ENCODE measurements around the gene PGS1.
A peak's percentile ranks its signal among the peaks of the same experiment; 100 is the strongest.

PGS1 gene

DNA sequence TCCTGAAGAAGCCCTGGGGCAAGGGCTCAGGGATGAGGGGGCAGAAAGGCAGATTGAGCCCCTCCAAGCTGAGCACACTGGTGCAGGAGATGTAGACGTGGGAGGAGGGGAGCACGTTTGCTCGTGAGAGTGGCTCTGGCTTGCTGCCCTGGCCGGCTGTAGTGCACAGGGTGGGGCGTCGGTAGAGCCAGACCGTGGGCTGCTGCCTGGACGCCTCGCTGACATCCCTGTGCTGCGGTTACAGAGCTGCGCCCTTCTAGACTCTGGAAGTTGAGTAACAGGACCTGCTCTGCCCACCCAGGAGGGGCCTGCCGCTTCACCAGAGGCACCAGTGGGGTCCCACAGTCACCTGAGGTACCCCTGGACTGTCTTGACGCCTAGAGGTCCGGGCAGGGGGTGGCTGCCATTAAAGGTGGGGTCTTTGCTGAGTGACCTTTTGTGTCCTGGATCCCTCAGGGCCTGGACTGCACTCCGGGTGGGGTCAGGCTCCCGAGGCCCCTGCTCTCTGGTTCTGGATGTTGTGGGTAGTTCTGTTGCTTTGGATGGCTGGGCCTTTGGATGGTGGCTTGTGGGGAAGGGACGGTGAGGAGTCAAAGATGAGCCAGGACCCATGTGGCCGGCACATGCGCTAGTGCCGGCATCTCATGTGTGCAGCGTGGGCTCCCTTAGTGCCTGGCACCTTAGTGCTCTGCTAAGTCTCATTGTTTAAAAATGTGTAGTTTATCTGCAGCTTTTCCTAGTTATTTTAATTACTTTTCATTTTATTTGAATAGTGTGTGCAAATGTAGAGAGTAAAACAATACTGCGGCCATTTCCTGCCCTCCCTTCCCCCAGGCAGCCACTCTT is 41.7 kb downstream of the PGS1 start:
- Histone ChIP-seq H4K20me1 (ENCODE audit: insufficient read depth) (no peaks in the 10 kb centered on the region), H3K27me3 (ENCODE audit: insufficient read depth, low read depth) (no peaks in the 10 kb centered on the region), H3K4me3 (IDR thresholded peaks at IDR 0.05; ENCODE audit: insufficient read depth, low read depth, low read length) (no peak overlapping the region), H3K4me2 (no peak overlapping the region), H2AFZ (ENCODE audit: low read depth) (no peak overlapping the region), H3K4me1 (ENCODE audit: low read depth, poor library complexity, severe bottlenecking) (peaks cover 5% of the 10 kb centered on the region), H3K9ac (no peak overlapping the region), H3K36me3 (ENCODE audit: insufficient read depth) (no peaks in the 10 kb centered on the region; the same call in 1 of the 2 replicates), H3K79me2 (ENCODE audit: insufficient read depth, low read depth) (no peaks in the 10 kb centered on the region; the same call in 1 of the 2 replicates), H3K27ac (no peak overlapping the region)
- TF ChIP-seq, protein P1, sequence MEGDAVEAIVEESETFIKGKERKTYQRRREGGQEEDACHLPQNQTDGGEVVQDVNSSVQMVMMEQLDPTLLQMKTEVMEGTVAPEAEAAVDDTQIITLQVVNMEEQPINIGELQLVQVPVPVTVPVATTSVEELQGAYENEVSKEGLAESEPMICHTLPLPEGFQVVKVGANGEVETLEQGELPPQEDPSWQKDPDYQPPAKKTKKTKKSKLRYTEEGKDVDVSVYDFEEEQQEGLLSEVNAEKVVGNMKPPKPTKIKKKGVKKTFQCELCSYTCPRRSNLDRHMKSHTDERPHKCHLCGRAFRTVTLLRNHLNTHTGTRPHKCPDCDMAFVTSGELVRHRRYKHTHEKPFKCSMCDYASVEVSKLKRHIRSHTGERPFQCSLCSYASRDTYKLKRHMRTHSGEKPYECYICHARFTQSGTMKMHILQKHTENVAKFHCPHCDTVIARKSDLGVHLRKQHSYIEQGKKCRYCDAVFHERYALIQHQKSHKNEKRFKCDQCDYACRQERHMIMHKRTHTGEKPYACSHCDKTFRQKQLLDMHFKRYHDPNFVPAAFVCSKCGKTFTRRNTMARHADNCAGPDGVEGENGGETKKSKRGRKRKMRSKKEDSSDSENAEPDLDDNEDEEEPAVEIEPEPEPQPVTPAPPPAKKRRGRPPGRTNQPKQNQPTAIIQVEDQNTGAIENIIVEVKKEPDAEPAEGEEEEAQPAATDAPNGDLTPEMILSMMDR (conservative IDR thresholded peaks at IDR 0.05; ENCODE audit: low read depth, low read length) = no peak

DNA sequence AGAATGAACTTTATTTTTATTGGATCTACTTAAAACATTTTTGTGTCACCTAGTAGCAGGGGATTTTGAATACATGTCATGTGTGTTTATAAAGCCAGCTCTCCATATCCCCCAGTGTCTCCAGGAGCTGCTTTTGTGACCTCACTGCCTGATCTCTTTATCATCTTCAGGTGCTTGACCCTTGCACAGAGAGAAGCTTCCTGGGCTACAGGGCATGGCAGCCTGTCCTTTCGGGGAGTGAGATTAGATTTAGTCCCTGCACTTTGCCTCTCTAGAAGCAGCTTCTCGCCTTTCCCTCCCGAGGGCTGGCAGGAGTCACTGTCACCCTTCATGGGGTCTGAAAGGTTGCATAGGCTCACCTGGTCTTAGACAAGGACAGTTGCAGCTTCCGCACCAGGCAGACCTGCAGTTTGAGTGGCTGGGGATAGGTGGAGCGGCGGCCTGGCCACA is 42.7 kb downstream of the PGS1 start:
- H3K9ac ChIP-seq = no peak overlapping the region
- H3K36me3 ChIP-seq (ENCODE audit: insufficient read depth) = no peaks in the 10 kb centered on the region; the same call in 1 of the 2 replicates
- no peak overlapping the region for H2AFZ ChIP-seq (ENCODE audit: low read depth)
- H3K27ac ChIP-seq = no peak overlapping the region
- peaks cover 5% of the 10 kb centered on the region for H3K4me1 ChIP-seq (ENCODE audit: low read depth, poor library complexity, severe bottlenecking)
- TF ChIP-seq, protein P1 (conservative IDR thresholded peaks at IDR 0.05; ENCODE audit: low read depth, low read length) = no peak
- no peak overlapping the region for H3K4me2 ChIP-seq
- H4K20me1 ChIP-seq (ENCODE audit: insufficient read depth) = no peaks in the 10 kb centered on the region
- no peaks in the 10 kb centered on the region; the same call in 1 of the 2 replicates for H3K79me2 ChIP-seq (ENCODE audit: insufficient read depth, low read depth)
- no peaks in the 10 kb centered on the region for H3K27me3 ChIP-seq (ENCODE audit: insufficient read depth, low read depth)
- no peak overlapping the region for H3K4me3 ChIP-seq (IDR thresholded peaks at IDR 0.05; ENCODE audit: insufficient read depth, low read depth, low read length)

DNA sequence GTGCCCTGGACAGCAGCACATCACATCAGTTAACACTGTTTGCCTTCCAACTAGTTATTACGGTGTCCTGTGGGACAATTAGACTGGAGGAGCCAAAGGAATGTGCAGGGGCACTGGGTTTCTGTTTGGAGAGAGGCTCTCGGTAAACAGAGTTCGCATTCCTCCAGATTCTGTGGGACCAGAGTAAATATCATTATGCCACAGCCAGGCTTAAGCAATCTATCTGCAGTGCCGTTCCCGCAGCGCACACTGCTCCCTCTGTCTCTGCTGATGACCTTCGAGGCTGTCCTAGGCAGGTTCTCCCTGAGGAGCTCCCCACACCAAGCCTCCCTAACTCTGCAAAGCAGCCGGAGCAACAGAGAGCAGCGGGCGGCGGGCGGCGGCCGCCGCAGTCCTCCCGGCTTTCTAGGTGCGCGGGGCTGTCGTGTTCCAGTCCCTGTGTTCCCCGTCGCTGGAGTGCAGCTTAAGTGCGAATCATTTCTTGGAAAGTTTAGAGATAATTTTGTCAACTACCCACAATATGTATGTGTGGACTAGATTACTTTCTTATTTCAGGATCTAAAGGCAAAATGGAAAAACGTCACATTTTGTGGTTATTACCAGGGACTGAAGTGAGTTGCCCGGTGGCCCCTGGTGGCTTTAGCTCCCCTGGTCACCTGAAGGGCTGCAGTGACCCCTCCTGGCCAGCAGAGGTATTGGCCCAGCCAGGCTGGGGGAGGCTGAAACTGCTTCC is 43.3 kb downstream of the PGS1 start:
- Histone ChIP-seq H3K9ac (no peak overlapping the region), H3K36me3 (ENCODE audit: insufficient read depth) (no peaks in the 10 kb centered on the region; the same call in 1 of the 2 replicates), H3K4me3 (IDR thresholded peaks at IDR 0.05; ENCODE audit: insufficient read depth, low read depth, low read length) (no peak overlapping the region), H3K79me2 (ENCODE audit: insufficient read depth, low read depth) (no peaks in the 10 kb centered on the region; the same call in 1 of the 2 replicates), H4K20me1 (ENCODE audit: insufficient read depth) (no peaks in the 10 kb centered on the region), H2AFZ (ENCODE audit: low read depth) (no peak overlapping the region), H3K4me1 (ENCODE audit: low read depth, poor library complexity, severe bottlenecking) (peaks cover 5% of the 10 kb centered on the region), H3K27ac (no peak overlapping the region), H3K4me2 (no peak overlapping the region; the same call in 1 of the 2 replicates), H3K27me3 (ENCODE audit: insufficient read depth, low read depth) (no peaks in the 10 kb centered on the region)
- TF ChIP-seq, protein P1 (conservative IDR thresholded peaks at IDR 0.05; ENCODE audit: low read depth, low read length) = peak; percentile 96

DNA sequence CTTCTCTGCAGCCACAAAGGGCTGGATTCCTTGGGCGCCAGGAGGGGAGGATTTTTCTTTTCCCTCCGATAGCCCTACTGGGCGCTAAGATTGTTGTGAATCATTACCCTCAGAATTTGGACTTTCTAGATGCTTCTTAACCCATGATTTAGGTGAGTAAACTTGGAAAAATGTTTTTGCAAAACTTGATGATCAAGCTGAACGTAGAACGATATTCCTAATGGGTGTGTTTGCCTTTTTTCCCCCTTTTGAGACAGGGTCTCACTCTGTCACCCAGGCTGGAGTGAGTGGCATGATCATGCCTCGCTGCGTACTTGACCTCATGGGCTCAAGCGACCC is 43.8 kb downstream of the PGS1 start:
- no peak overlapping the region for H3K27ac ChIP-seq
- no peak overlapping the region; the same call in 1 of the 2 replicates for H3K4me2 ChIP-seq
- peaks cover 5% of the 10 kb centered on the region for H3K4me1 ChIP-seq (ENCODE audit: low read depth, poor library complexity, severe bottlenecking)
- H2AFZ ChIP-seq (ENCODE audit: low read depth) = no peak overlapping the region
- no peak overlapping the region for H3K9ac ChIP-seq
- H4K20me1 ChIP-seq (ENCODE audit: insufficient read depth) = no peaks in the 10 kb centered on the region
- TF ChIP-seq, protein P1 (conservative IDR thresholded peaks at IDR 0.05; ENCODE audit: low read depth, low read length) = peak; percentile 61; the same call in 1 of the 2 replicates
- H3K79me2 ChIP-seq (ENCODE audit: insufficient read depth, low read depth) = no peaks in the 10 kb centered on the region; the same call in 1 of the 2 replicates
- H3K4me3 ChIP-seq (IDR thresholded peaks at IDR 0.05; ENCODE audit: insufficient read depth, low read depth, low read length) = no peak overlapping the region
- H3K36me3 ChIP-seq (ENCODE audit: insufficient read depth) = no peaks in the 10 kb centered on the region; the same call in 1 of the 2 replicates
- no peaks in the 10 kb centered on the region for H3K27me3 ChIP-seq (ENCODE audit: insufficient read depth, low read depth)
